Keratinocyte (primary cell): Measurements from ENCODE around the gene SDC1.

Experiments used
- CTCF ChIP-seq, 3 experiments: IDR thresholded peaks in 1 of 3; conservative IDR thresholded peaks in 1 of 3; optimal IDR thresholded peaks in 1 of 3; 2 replicates in 2 of 3; 3 replicates in 1 of 3; pipeline versions ENCODE3 to v1.5.1; 2011; ENCODE audit warnings: low read length in 3 of 3, mild to moderate bottlenecking in 3 of 3, moderate library complexity in 2 of 3, control low read depth in 1 of 3, inconsistent platforms in 1 of 3; ENCODE audit not compliant: insufficient read depth in 2 of 3; ENCODE audit errors: extremely low read depth in 1 of 3
- EZH2 ChIP-seq: IDR thresholded peaks from one replicate; pipeline ENCODE4 v1.6.1; 2012; ENCODE audit warnings: inconsistent platforms, mild to moderate bottlenecking, low read length, moderate library complexity

GRCh38 chr2:20201671-20202070 is 23.3 kb downstream of the SDC1 start:
- TF ChIP-seq CTCF (optimal IDR thresholded peaks at IDR 0.05 in 1 of 3, IDR thresholded peaks at IDR 0.05 in 1 of 3, conservative IDR thresholded peaks at IDR 0.05 in 1 of 3; ENCODE audit: extremely low read depth in 1 of 3, insufficient read depth in 2 of 3, low read length in 3 of 3) (no peak), EZH2 (no peak)
